GM12878 (cell line): Measurements from ENCODE around the gene RNF31. TPM values are rescaled to one million over a fixed set of nuclear protein-coding genes. Genes with fewer than 3 reads are reported as not detected.
A peak's percentile ranks its signal among the peaks of the same experiment; 100 is the strongest.

Experiments
- ATF7 ChIP-seq: fragments of 450-650 bp; IDR thresholded peaks from 2 replicates; pipeline ENCODE4 v1.6.1; 2016; ENCODE audit warnings: low read depth, mild to moderate bottlenecking
- E2F4 ChIP-seq: IDR thresholded peaks from 2 replicates; pipeline ENCODE4 v1.6.1; 2012; ENCODE audit warnings: low read depth, low read length, improper control_type of control experiment
- EED ChIP-seq: sonication (generic); IDR thresholded peaks from 2 replicates; pipeline ENCODE4 v1.6.1; 2016; ENCODE audit warnings: antibody characterized with exemption, low read depth
- HDGF ChIP-seq: fragments of 450-650 bp; IDR thresholded peaks from 2 replicates; pipeline ENCODE4 v1.6.1; 2016; ENCODE audit warnings: antibody characterized with exemption
- MAX ChIP-seq: IDR thresholded peaks from 2 replicates; pipeline ENCODE4 v1.6.1; 2012; ENCODE audit warnings: low read depth, low read length, improper control_type of control experiment
- MEF2A ChIP-seq: IDR thresholded peaks from 2 replicates; pipeline ENCODE4 v1.6.1; 2011; ENCODE audit warnings: low read depth, mild to moderate bottlenecking, low read length, moderate library complexity; ENCODE audit not compliant: insufficient read depth
- PBX3 ChIP-seq: IDR thresholded peaks from 2 replicates; pipeline ENCODE4 v1.6.1; 2011; ENCODE audit warnings: mild to moderate bottlenecking, low read depth, low read length, moderate library complexity; ENCODE audit not compliant: insufficient replicate concordance
- POU2F2 ChIP-seq: IDR thresholded peaks from 3 replicates; pipeline ENCODE4 v1.6.1; 2011; ENCODE audit warnings: low read depth, mild to moderate bottlenecking, low read length, borderline replicate concordance
- SKIL ChIP-seq: fragments of 450-650 bp; IDR thresholded peaks from 2 replicates; pipeline ENCODE4 v1.6.1; 2017; ENCODE audit warnings: mild to moderate bottlenecking, low read depth, inconsistent platforms; ENCODE audit not compliant: poor library complexity, severe bottlenecking
- SMARCA5 ChIP-seq: fragments of 450-650 bp; IDR thresholded peaks from 2 replicates; pipeline ENCODE4 v1.6.1; 2017; ENCODE audit warnings: mild to moderate bottlenecking
- SMC3 ChIP-seq: IDR thresholded peaks from 2 replicates; pipeline ENCODE4 v1.6.1; 2011; ENCODE audit warnings: low read length, improper control_type of control experiment, borderline replicate concordance
- STAT3 ChIP-seq: IDR thresholded peaks from 2 replicates; pipeline ENCODE4 v1.6.1; 2011; ENCODE audit warnings: low read depth, low read length, improper control_type of control experiment
- TCF7 ChIP-seq: IDR thresholded peaks from 2 replicates; pipeline ENCODE4 v1.6.1; 2014; ENCODE audit warnings: antibody characterized with exemption, borderline replicate concordance
- YBX1 ChIP-seq: fragments of 450-650 bp; IDR thresholded peaks from 2 replicates; pipeline ENCODE4 v1.6.1; 2016; ENCODE audit warnings: antibody characterized with exemption
- ZBTB4 ChIP-seq: fragments of 450-650 bp; formaldehyde crosslinking; IDR thresholded peaks from 2 replicates; pipeline ENCODE4 v1.4.0; 2022; ENCODE audit warnings: mild to moderate bottlenecking, moderate library complexity
- ZNF207 ChIP-seq: fragments of 450-650 bp; IDR thresholded peaks from 2 replicates; pipeline ENCODE4 v1.6.1; 2014; ENCODE audit warnings: antibody characterized with exemption, mild to moderate bottlenecking, borderline replicate concordance
- ZNF687 ChIP-seq: fragments of 450-650 bp; IDR thresholded peaks from 2 replicates; pipeline ENCODE4 v1.6.1; 2017; ENCODE audit warnings: mild to moderate bottlenecking, moderate library complexity
- polyA plus RNA-seq, 11 experiments: library from polyadenylated mRNA; depleted of rRNA in 4 of 11; unstranded in 6 of 11; stranded (reverse) in 5 of 11; fragments of >200 nt; fragmentation: Nextera tagmentation in 4 of 11; fragmentation: Illumina TruSeq in 1 of 11; extraction: Ambion mirVana in 4 of 11; extraction: Trizol in 1 of 11; gene quantifications; 1 replicate in 1 of 11; 2 replicates in 10 of 11; pipeline versions ENCODE4 v1.2.1 to v1.2.3, GENCODE V29; 2011 to 2016; ENCODE audit warnings: inconsistent platforms in 2 of 11, missing spikeins in 2 of 11, low read depth in 1 of 11
- total RNA-seq, 4 experiments: library from RNA; depleted of rRNA in 3 of 4; stranded (reverse); fragments of >200 nt in 3 of 4; fragmentation: Illumina TruSeq in 1 of 4; extraction: Trizol in 1 of 4; gene quantifications; 2 replicates each; pipeline versions ENCODE4 v1.2.1 to v1.2.3, GENCODE V29; 2013 to 2021

RNF31 gene
- total and polyA plus RNA-seq, 10 of the 15 experiments (the other 5 are each of a cell fraction or from before 2014, with no cell fraction given), result 8.5 to 92.7 (median 52.0) TPM

GRCh38 chr14:24171422-24172260, 24.3 kb downstream of the RNF31 start, which contains the start of gene REC8 (continued):
- TF ChIP-seq ZNF687 (peak; percentile 19; the same call in 1 of the 2 replicates), ZNF207 (no peak), YBX1 (no peak), SMC3 (no peak), E2F4 (peak; percentile 72), HDGF (peak; percentile 20; the same call in 1 of the 2 replicates), ZBTB4 (CRISPR knock-in tag) (no peak), MEF2A (no peak; the same call in 1 of the 2 replicates), SMARCA5 (no peak), POU2F2 (0 out of 3 replicates have a peak, but pooled peaks have one; percentile 4), PBX3 (peak; percentile 3), SKIL (no peak), TCF7 (no peak), MAX (no peak), STAT3 (no peak), EED (no peak), ATF7 (no peak)
